VCaP (cell line): ENCODE measurements around the gene MEOX2.

Experiments used
- H3K27ac ChIP-seq: fragments of 450-650 bp; 2 replicates; pipeline ENCODE4 v1.5.1; 2017
- TF ChIP-seq, protein P1 (sequence below): fragments of 450-650 bp; conservative IDR thresholded peaks from 2 replicates; pipeline ENCODE4 v1.5.1; 2017; ENCODE audit warnings: mild to moderate bottlenecking, moderate library complexity

Gene MEOX2

DNA sequence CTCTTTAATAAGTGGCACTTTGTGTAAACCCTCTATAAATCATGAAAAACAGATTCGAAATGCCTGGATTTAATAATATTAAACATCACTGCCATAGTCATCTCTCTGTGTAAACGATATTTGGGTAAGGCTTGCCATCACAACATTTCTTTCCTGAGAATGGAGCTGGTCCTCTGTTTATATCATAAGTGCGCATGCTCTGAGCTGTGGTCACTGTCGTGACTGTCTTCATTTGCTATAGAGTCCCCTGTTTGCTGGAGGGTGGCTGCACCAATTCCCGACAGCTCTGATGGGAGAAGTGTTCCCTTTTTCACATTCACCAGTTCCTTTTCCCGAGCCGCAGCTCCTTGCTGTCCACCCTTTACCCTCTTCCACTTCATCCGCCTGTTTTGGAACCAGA is 74.3 kb downstream of the MEOX2 start:
- TF ChIP-seq, protein P1, sequence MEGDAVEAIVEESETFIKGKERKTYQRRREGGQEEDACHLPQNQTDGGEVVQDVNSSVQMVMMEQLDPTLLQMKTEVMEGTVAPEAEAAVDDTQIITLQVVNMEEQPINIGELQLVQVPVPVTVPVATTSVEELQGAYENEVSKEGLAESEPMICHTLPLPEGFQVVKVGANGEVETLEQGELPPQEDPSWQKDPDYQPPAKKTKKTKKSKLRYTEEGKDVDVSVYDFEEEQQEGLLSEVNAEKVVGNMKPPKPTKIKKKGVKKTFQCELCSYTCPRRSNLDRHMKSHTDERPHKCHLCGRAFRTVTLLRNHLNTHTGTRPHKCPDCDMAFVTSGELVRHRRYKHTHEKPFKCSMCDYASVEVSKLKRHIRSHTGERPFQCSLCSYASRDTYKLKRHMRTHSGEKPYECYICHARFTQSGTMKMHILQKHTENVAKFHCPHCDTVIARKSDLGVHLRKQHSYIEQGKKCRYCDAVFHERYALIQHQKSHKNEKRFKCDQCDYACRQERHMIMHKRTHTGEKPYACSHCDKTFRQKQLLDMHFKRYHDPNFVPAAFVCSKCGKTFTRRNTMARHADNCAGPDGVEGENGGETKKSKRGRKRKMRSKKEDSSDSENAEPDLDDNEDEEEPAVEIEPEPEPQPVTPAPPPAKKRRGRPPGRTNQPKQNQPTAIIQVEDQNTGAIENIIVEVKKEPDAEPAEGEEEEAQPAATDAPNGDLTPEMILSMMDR: no peak
- no peak overlapping the region for H3K27ac ChIP-seq

- H3K27ac ChIP-seq: no peak overlapping the region
- TF ChIP-seq, protein P1: no peak
Measured at GRCh38 chr7:15610503-15610902, 76.0 kb downstream of the MEOX2 start.

DNA sequence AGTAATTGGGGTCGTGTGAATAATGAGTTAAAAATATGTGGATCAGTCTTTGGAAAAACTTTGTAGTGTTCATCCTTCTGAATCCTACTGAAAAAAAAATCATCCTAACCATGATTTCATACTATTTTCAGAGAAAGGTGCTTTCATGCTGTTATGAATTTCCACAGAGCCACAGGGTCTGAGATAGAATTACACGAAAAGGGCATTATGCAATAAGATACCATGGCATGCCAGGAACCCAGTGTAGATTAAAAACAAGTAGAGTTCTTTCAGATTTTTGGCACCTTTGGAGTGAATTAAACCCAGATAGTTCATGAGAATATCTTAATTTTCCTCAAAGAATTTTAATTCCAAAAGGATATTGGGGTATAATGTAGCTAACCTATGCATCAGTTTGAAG is 77.2 kb downstream of the MEOX2 start:
- no peak overlapping the region for H3K27ac ChIP-seq
- TF ChIP-seq, protein P1: no peak

GRCh38 chr7:15607529-15608210 is 78.8 kb downstream of the MEOX2 start:
- H3K27ac ChIP-seq: no peak overlapping the region

DNA sequence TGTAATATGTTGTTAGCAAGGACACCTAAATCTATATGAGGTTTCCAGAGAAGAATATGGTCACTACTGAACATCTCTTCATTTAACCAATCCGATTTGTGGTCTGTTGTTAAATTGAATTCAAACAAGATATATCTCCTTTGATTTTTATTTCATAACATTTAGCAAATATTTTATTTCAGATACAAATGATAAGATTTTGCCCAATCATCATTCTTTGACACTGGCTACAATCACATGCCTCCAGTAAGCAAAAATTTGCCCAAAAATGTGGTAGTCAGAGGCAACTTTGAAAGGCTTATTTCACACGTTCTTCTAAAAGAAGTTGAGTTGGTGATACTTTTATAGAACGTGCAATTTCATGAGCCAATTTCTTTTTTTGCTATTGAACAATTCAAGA is 79.9 kb downstream of the MEOX2 start:
- no peak overlapping the region for H3K27ac ChIP-seq
- TF ChIP-seq, protein P1: no peak

More at GRCh38 chr7:15607529-15608210, 78.8 kb downstream of the MEOX2 start:
- TF ChIP-seq, protein P1: no peak

GRCh38 chr7:15604166-15604565 is 82.3 kb downstream of the MEOX2 start:
- TF ChIP-seq, protein P1: no peak
- H3K27ac ChIP-seq: no peak overlapping the region

- TF ChIP-seq, protein P1: no peak
- H3K27ac ChIP-seq: no peak overlapping the region
Measured at GRCh38 chr7:15603124-15603523, 83.4 kb downstream of the MEOX2 start.
